HG02678 (cell line): ENCODE data around the gene TUBA8.
"Not testable (repeated sequence)": the region's sequence is repeated elsewhere in the genome, so short reads cannot be mapped to it uniquely, and the experiment has no call there.

Experiments used
- ATAC-seq: cut with Tn5 transposase; IDR thresholded peaks from one replicate; pipeline ENCODE4 v1.9.1; 2021; ENCODE audit warnings: mild to moderate bottlenecking, moderate library complexity; ENCODE audit not compliant: unreplicated experiment

The TUBA8 gene

DNA sequence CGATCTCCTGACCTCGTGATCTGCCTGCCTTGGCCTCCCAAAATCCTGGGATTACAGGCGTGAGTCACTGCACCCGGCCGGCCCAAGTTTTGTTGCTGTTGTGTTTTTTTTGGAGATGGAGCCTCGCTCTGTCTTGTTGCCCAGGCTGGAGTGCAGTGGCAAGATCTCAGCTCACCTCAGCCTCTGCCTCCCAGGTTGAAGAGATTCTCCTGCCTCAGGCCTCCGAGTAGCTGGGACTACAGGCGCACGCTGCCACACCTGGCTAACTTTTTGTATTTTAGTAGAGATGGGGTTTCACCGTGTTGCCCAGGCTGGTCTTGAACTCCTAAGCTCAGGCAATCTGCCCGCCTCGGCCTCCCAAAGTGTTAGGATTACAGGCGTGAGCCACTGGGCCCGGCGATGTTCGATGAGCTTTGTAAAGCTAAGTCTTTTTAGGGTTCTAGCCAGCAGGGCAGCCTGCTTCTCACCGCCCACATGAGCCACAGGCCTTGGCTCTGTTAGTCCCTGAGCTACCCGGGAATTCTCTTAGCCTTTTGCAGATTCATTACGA, 12.9 kb downstream of the TUBA8 start:
- not testable (repeated sequence) for ATAC-seq

DNA sequence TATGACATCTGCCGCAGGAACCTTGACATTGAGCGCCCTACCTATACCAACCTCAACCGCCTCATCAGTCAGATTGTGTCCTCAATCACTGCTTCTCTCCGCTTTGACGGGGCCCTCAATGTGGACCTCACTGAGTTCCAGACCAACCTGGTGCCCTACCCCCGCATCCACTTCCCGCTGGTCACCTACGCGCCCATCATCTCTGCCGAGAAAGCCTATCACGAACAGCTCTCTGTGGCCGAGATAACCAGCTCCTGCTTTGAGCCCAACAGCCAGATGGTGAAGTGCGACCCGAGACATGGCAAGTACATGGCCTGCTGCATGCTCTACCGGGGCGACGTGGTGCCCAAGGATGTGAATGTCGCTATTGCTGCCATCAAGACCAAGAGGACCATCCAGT, 16.0 kb downstream of the TUBA8 start:
- no peak for ATAC-seq

DNA sequence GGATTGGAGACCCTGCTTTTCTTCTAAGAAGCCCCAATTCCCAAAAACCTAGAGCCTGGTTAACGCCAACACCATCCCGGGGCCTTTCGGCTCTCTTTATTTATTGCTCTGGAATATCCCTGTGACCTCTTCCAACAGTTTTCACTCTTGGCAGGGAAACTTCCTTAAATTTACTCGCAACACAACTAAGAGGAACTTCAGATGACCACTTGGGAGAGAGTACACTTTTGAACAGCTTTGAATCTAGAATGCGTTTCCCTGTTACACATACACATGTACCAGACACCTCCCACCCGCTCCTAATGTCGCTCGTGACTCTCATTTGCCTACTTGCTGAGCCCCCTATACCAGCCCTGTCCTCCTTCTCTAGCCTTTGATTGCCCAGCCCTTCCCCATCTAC, 19.4 kb downstream of the TUBA8 start:
- no peak for ATAC-seq

DNA sequence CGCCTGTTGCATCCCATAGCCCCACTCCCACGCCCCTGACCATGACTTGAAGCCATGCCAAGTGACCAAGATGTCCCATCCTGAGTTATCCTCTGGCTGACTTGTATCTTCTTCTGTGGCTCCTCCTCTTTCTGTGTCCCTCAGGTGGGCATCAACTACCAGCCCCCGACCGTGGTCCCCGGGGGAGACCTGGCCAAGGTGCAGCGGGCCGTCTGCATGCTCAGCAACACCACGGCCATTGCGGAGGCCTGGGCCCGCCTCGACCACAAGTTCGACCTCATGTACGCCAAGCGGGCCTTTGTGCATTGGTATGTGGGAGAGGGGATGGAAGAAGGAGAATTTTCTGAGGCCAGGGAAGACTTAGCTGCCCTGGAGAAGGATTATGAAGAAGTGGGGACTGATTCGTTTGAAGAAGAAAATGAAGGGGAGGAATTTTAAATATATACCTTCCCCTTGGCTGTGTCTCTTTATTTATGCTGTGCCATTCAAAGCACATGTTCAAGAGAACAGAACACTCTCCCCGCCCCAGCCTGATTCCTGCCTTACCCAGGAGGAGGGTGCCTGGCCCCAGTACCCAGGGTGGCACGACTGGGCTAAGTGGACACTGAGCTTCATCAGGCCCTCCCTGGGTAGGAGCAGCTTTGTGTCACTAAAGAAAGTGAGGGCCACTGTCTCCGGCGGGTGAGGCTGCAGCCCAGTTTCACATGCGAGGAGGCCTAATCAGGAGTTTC, 20.3 kb downstream of the TUBA8 start:
- no peak for ATAC-seq

DNA sequence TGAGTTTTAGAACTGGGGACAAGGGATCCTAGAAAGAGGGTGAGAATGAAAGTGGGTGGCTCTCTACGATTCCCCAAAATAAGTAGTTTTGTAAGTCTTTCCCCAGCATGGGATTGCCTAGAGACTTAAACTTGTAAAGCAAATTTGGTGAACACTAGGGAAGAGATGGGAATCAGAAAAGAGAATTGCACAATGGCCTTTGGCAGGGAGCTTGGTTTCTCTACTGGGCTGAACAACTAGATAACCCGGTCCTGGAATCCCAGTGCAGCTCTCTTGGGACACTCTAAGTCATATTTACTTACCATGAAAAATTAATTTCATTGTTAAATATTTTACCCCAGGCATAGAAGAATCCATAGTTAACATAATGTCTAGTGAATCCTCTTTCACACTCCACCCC, 22.8 kb downstream of the TUBA8 start:
- ATAC-seq, result no peak

DNA sequence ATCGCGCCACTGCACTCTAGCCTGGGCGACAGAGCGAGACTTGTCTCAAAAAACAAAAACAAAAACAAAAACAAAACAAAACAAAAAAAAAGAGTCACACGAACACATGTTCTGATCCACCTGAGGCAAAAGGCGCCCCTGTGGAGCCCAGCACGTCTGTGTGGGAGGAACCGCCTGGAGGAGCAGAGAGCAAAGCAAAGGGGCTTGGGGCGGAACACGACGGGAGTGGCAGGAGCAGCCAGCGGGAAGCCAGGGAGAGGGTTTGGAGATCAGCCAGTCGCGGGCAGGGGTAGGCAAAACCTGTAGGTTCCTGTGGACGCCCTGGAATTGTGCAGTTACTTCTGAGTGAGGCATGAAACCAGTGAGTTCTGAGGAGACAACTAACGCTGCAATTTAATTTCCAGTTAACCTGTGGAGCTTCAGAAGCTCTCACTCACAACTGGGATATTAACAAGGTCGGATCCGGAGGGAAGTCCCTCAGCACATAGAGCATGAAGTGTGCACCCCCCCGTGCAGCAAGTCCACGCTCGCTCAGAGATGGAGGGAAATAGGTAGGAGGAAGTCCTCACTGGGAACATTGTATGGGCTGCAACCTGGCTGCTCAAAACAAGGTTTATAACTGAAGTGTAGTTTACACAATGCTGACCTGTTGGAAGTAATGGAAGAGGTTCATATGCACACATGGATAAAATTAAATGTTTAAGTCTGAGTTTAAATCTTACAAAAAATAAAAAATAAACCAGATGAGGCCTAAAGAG, 26.1 kb downstream of the TUBA8 start:
- ATAC-seq, result no peak

DNA sequence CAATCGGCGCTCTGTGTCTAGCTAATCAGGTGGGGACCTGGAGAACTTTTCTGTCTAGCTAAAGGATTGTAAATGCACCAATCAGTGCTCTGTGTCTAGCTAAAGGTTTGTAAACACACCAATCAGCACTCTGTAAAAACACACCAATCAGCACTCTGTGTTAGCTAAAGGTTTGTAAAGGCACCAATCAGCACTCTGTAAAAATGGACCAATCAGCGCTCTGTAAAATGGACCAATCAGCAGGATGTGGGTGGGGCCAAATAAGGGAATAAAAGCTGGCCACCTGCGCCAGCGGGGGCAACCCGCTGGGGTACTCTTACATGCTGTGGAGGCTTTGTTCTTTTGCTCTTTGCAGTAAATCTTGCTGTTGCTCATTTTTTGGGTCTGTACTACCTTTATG, 30.4 kb downstream of the TUBA8 start:
- not testable (repeated sequence) for ATAC-seq

DNA sequence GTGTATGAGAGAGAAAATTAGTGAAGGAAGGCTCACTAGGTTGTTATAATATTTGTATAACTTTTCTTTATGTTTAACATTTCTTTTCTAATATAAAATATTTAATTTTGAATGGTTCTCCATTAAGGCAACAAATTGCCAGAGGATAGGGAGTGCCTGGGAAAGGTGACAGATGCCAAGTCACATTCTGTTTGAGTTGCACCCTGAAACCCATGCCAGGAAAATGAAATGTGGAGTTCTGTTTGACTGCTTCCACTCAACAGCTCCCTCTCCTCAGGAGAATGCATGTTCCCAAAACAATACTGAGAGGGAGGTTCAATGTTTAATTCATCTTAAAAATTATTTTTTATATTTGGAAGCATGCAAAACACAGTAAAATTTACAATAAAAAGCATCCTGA, 33.5 kb downstream of the TUBA8 start:
- ATAC-seq, result no peak

DNA sequence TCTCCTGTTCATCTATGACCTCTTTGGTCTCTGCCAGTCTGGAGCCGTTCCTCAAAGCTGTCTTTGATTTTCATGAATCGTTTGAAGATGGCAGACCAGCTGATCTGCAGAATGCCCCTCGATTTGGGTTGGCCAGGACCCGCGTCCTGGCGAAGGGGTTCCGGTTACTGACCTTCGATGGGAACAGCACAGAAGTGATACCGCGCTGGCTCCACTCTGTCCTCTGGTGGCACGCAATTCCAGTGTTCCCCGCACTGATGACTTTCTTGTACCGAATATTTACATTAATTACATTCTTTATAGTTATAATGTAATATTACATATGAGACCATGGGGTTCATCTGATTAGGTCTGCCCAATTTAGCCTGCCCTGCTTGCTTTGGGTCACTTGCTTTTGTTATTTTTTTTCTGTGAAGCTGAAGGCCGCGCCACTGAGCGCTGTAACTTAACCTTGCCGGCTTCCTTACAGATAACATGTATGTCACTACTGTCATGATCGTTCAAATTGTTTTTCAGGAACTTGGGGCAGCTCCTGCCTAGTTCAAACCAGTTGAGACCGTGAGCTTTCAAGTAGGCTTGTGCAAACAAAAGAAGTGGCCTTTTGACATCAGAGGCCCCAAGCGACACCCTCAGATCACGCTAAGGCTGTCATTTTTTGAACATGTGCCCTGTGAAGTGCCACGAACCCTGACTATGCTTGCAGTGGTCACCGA, 35.2 kb downstream of the TUBA8 start:
- no peak for ATAC-seq

DNA sequence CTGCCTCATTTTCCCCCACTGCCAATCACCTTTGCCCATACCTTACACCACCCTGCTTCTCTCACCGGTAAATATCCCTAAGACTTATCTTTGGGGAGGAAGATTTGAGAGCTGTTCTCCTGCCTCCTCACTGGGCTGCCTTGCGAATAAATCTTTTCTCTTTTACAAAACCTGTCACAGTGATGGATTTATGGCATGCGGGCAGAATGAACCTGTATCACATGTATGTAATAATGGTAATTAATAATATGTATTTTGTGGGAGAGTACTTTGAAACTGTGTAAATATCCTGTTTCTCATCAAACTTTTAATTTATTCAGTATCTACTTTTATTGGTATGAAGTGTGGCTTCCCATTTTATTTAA, 35.8 kb downstream of the TUBA8 start:
- no peak for ATAC-seq

DNA sequence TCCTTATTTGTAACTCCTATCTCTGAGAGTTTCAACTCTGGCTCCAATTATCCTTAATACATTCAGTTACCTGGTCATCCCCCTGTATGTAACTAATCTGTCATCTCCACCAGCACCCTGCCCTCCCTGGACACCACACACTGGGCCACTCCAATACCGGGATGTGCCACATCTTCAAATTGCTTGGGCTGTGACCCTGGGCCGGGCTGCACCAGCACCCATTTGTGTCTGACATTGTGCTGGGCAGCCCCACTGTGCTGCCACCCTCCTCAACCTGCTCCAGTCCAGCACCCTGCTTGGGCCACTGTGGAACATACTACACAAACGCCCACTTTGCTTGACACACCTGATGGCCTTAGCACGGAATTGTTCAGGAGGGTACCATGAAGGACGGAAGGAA, 37.2 kb downstream of the TUBA8 start:
- ATAC-seq, result no peak

DNA sequence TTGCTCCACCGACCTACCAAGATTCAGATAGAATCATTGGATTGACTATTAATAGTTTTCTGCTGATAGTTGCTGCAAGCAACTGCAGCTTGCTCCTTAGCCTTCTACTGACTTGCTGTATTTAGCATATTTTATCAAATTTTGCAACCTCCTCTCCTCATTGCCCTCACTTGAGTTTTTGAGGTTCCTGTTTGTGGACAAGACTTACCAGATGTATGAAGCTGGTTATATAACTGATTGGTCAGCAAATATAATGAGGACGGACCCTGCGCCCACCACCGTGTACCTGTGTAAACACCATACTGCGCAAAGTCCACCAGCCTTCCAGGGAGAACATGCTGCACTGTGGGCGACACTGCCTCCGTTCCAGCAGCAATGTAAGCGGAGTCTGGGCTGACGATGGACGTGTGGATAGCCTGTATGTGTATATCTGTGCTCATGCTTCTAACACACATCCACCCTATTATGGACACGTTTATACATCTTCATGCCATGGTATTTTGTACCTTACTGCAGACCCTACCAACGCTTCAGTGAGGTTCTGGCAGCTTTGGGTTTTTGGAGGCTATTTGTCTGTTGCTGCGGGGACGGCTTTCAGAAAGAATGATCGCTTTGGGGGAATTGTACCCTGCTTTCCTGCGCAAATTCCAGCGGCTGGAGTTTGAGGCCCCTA, 37.8 kb downstream of the TUBA8 start:
- no peak for ATAC-seq

DNA sequence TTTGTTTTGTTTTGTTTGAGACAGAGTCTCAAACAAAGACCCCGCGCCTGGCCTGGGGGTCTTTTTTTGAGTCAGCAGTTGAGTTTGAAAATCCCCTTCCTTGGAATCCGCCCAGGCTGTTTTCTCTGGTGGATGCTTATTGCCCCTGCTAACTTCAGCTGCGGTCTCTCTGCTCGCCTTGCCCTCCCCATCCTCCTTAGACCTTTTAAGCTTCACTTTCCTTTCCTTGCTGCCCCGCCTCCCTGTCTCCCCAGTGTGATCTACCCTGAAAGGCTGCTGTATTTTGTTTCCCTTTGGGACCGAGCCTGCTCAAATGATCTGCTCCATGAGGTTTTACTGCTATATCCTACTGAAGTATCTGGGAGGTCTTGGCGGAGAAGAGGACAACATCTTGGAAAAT, 41.9 kb downstream of the TUBA8 start:
- no peak for ATAC-seq

DNA sequence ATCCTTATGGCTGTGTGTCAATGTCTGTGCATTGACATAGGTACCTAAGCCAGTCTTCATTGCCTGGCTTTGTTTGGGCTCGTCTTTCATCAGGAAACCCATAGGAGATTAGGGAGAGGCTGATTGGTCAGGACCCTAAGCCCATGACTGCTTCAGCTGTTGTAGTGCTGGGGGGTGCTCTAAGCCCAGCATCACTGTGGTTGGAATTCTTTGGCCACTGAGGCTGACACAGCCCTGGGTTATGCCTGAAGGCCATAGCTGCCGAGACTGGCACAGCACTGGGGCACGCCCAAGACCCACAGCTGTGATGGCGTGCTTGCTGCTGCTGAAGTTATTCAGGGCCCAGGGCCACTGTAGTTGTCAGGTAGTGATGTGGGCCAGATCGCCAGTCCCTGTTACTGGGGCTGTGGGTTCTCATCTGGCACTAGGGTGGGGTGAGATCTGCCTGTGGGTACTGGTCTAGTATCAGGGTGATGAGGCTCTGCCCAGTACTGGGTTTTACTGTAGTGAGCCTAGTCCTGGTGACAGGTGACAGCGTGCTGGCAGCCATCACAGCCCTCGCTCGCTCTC, 44.3 kb downstream of the TUBA8 start:
- no peak for ATAC-seq

DNA sequence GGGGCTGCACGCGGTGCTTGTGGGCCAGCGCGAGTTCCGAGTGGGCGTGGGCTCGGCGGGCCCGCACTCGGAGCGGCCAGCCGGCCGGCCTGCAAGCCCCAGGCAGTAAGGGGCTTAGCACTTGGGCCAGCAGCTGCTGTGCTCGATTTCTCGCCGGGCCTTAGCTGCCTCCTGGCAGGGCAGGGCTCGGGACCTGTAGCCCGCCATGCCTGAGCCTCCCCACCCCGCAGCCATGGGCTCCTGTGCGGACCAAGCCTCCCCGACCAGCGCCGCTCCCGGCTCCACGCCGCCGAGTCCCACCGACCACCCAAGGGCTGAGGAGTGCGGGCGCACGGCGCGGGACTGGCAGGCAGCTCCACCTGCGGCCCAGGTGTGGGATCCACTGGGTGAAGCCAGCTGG, 44.9 kb downstream of the TUBA8 start:
- not testable (repeated sequence) for ATAC-seq

DNA sequence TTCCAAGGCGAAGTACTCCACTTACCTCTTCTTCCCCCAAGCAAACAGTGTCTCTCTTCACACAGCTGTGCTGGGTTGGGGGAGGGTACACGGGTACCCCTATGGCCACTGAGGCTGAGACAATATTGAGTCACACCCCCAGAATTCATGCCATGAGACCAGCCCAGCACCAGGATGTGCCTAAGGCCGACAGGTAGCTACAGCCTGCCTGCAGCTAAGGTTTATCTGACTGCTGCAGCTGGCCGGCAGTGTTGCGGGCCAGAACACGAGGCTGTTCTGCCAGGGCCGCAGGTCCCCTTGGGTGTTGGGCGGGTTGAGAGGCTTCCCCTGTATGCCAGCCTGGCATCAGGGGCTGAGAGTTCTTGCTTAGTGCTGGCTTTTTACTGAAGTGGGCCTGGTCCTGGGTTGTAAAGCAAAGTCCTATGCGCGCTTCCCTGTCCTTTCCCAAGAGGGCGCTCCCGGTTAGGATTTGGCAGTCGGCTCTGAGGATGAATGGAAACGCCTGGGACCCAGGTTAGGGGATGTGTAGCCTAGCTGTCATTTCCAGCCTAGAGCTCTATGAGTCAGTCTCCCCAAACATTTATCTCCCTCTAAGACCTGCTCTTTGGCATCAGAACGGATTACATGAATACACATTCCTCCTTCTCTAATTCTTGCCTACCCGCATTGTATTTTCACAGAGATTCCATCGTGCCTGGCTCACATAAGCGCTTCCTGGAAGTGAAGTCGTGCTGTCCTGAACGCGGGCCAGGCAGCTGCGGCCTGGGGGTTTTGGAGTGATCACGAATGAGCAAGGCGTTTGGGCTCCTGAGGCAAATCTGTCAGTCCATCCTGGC, 46.5 kb downstream of the TUBA8 start:
- ATAC-seq, result no peak

DNA sequence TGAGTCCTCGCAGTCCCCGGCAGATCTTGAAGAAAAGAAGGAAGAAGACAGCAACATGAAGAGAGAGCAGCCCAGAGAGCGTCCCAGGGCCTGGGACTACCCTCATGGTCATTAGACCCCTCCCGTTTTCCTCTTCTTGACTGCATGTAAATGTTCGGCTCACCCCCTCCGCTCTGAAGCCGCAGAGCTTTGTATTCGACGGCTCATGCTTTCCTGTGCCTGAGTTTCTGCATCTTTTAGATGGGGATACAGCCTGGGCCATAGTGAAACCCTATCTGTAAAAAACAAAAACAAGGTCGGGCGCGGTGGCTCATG, 47.1 kb downstream of the TUBA8 start:
- ATAC-seq, result no peak

DNA sequence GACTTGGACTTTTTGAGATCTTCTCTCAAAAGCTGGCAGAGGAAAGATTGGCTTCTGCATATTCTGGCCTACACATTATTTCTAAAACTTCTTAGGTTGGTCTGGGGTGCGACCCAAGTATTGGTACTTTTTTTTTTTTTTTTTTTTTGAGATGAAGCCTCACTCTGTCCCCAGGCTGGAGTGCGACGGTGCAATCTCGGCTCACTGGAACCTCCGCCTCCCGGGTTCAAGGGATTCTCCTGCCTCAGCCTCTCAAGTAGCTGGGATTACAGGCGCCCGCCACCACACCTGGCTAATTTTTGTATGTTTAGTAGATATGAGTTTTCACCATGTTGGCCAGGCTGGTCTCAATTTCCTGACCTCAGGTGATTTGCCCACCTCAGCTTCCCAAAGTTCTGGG, 50.0 kb downstream of the TUBA8 start:
- not testable (repeated sequence) for ATAC-seq

DNA sequence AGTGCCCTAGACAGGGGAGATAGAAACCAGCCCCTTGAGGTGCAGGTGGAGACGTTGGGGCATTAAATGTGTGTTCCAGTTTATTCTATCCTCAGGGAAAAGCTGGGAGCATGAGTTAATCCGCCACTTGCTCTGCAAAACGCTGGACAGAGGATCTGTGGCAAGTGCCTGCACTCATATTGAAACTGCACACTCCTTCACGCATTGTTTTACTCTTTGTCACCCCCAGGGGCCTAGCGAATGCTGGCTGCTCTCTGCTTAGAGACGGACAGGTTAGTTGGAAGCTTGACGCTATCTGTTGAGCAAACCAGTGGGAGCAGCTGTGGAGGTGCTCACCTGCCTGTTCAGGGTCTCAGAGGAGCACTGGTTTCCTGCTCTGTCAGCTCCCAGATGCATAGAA, 53.2 kb downstream of the TUBA8 start:
- ATAC-seq, result peak; percentile 59

DNA sequence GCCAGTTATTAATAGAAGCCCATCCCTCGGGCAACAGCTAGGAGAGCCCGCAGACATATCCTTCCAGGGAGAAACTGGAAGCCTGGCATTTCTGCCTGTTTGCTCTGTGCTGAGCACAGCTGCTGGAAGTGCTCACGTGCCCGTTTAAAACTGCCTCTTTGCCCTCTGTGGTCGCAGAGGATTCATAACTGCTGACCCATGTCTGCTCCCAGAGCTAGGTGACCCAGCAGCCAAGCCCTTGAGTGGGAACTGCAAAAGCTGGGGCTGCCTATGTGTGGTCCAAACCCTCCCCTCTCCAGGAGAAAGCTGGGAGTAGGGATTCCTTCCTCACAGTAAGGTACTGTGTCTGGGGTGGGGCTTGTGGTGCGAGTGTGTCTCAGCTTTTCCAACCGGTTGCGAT, 54.0 kb downstream of the TUBA8 start:
- ATAC-seq, result not testable (repeated sequence)
